ENCODE data around the gene FBXO40.

FBXO40 gene

DNA sequence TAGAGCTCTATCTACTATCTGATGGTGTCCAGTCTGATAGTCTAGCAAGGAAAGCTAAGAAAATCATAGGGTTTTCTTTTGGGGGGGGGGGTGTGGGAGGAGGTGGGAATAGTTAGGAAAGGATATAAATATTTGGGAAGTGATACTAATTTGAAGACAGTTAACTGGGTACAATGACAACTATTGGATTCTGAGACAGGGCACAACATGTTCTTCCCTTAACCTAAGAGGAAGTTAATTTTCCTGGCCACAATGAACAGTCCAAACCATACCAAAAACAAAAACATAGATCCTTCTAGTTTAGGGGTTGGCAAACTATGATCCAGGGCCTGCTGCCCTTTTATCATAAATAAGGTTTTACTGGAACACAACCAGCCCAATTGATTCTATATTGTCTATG, 77.5 kb downstream of the FBXO40 start:
- H3K9ac ChIP-seq (ENCODE audit: low read depth, low read length, poor library complexity, severe bottlenecking) = no peak overlapping the region
- peaks cover 80% of the 10 kb centered on the region; the same call in 1 of the 2 replicates for H3K36me3 ChIP-seq (ENCODE audit: insufficient read depth, low read length)
- H4K20me1 ChIP-seq (ENCODE audit: insufficient read depth, low read length, poor library complexity, severe bottlenecking) = no peaks in the 10 kb centered on the region
- TF ChIP-seq EZH2phosphoT487 (IDR thresholded peaks at IDR 0.05; ENCODE audit: borderline replicate concordance) = no peak
- TF ChIP-seq, protein P1, sequence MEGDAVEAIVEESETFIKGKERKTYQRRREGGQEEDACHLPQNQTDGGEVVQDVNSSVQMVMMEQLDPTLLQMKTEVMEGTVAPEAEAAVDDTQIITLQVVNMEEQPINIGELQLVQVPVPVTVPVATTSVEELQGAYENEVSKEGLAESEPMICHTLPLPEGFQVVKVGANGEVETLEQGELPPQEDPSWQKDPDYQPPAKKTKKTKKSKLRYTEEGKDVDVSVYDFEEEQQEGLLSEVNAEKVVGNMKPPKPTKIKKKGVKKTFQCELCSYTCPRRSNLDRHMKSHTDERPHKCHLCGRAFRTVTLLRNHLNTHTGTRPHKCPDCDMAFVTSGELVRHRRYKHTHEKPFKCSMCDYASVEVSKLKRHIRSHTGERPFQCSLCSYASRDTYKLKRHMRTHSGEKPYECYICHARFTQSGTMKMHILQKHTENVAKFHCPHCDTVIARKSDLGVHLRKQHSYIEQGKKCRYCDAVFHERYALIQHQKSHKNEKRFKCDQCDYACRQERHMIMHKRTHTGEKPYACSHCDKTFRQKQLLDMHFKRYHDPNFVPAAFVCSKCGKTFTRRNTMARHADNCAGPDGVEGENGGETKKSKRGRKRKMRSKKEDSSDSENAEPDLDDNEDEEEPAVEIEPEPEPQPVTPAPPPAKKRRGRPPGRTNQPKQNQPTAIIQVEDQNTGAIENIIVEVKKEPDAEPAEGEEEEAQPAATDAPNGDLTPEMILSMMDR (conservative IDR thresholded peaks at IDR 0.05; ENCODE audit: low read length) = no peak
- H3K4me1 ChIP-seq (ENCODE audit: insufficient read depth, low read length, poor library complexity, severe bottlenecking) = no peaks in the 10 kb centered on the region
- no peak overlapping the region for H3K4me2 ChIP-seq (ENCODE audit: low read depth, low read length, poor library complexity, severe bottlenecking)
- H3K4me3 ChIP-seq (ENCODE audit: low read length, poor library complexity, severe bottlenecking) = no peak overlapping the region
- H3K79me2 ChIP-seq (ENCODE audit: insufficient read depth, low read length) = no peaks in the 10 kb centered on the region
- no peaks in the 10 kb centered on the region for H3K9me2 ChIP-seq (replicated peaks; ENCODE audit: low read depth, low read length)
- H3K27me3 ChIP-seq (ENCODE audit: insufficient read depth, low read length, poor library complexity, severe bottlenecking) = no peaks in the 10 kb centered on the region
- no peak overlapping the region for H2AFZ ChIP-seq (ENCODE audit: low read length)
- H3K9me3 ChIP-seq (ENCODE audit: insufficient read depth, low read depth, low read length) = no peaks in the 10 kb centered on the region
- no peaks in the 10 kb centered on the region for H3F3A ChIP-seq (ENCODE audit: low read depth)

DNA sequence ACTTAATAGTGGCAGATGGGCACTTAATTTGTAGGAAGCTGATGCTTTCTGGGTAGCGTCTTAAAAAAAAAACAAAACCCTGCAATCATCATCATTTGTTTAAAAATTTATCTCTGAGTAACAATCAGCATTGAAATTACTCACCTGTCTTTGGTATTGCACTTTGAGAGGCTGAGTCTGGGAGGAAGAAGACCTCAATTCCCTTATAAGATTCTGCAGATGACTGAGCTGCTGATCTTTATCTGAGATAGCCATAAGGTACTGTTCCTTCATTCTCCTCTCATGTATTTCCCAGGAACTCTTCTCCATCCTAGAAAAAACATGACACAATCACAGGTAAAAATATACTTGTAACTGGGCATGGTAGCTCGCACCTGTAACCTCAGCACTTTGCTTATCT, 84.0 kb downstream of the FBXO40 start:
- peaks cover 83% of the 10 kb centered on the region for H3K36me3 ChIP-seq (ENCODE audit: insufficient read depth, low read length)
- H3K4me1 ChIP-seq (ENCODE audit: insufficient read depth, low read length, poor library complexity, severe bottlenecking) = no peaks in the 10 kb centered on the region
- H4K20me1 ChIP-seq (ENCODE audit: insufficient read depth, low read length, poor library complexity, severe bottlenecking) = no peaks in the 10 kb centered on the region
- no peak overlapping the region for H3K4me3 ChIP-seq (ENCODE audit: low read length, poor library complexity, severe bottlenecking)
- H3K79me2 ChIP-seq (ENCODE audit: insufficient read depth, low read length) = no peaks in the 10 kb centered on the region
- no peaks in the 10 kb centered on the region for H3K9me2 ChIP-seq (replicated peaks; ENCODE audit: low read depth, low read length)
- H3K9me3 ChIP-seq (ENCODE audit: insufficient read depth, low read depth, low read length) = no peaks in the 10 kb centered on the region
- H3K27me3 ChIP-seq (ENCODE audit: insufficient read depth, low read length, poor library complexity, severe bottlenecking) = no peaks in the 10 kb centered on the region
- H3K9ac ChIP-seq (ENCODE audit: low read depth, low read length, poor library complexity, severe bottlenecking) = no peak overlapping the region
- TF ChIP-seq EZH2phosphoT487 (IDR thresholded peaks at IDR 0.05; ENCODE audit: borderline replicate concordance) = no peak
- TF ChIP-seq, protein P1 (conservative IDR thresholded peaks at IDR 0.05; ENCODE audit: low read length) = no peak
- no peak overlapping the region for H3K4me2 ChIP-seq (ENCODE audit: low read depth, low read length, poor library complexity, severe bottlenecking)
- H3F3A ChIP-seq (ENCODE audit: low read depth) = no peaks in the 10 kb centered on the region
- no peak overlapping the region for H2AFZ ChIP-seq (ENCODE audit: low read length)
